Activated CD4-positive, alpha-beta memory T cell treated with anti-CD3 and anti-CD28 coated beads for 36 hours (primary cell): ENCODE results near the gene SCO2. TPM values are rescaled to one million over a fixed set of nuclear protein-coding genes. Genes with fewer than 3 reads are reported as not detected.

Experiments
- CTCF ChIA-PET: fragments of 350-600 bp; sonication (Branson Sonifier 250); formaldehyde crosslinking; loops from one replicate; lab custom pipeline; 2021; ENCODE audit warnings: antibody characterized with exemption, inconsistent platforms; lab: Charles Lee
- POLR2A ChIA-PET: fragments of 350-600 bp; sonication (Branson Sonifier 250); formaldehyde crosslinking; loops from one replicate; lab custom pipeline; 2021; ENCODE audit warnings: antibody characterized with exemption; lab: Charles Lee
- DNase-seq: peaks from one replicate; pipeline ENCODE4 v3.0.0-alpha.2; 2020
- H3K27ac Mint-ChIP-seq: one replicate; pipeline ENCODE4 v1.8.0; 2021; ENCODE audit warnings: mixed read lengths
- H3K27me3 Mint-ChIP-seq: one replicate; pipeline ENCODE4 v1.8.0; 2021; ENCODE audit warnings: mixed read lengths
- H3K36me3 Mint-ChIP-seq: one replicate; pipeline ENCODE4 v1.8.0; 2021; ENCODE audit warnings: mixed read lengths
- H3K4me1 Mint-ChIP-seq: one replicate; pipeline ENCODE4 v1.8.0; 2021; ENCODE audit warnings: low read depth, mixed read lengths
- H3K4me3 Mint-ChIP-seq: one replicate; pipeline ENCODE4 v1.8.0; 2021; ENCODE audit warnings: mild to moderate bottlenecking, mixed read lengths
- H3K9me3 Mint-ChIP-seq: one replicate; pipeline ENCODE4 v1.8.0; 2021; ENCODE audit warnings: mixed read lengths
- intact Hi-C: fragments of 100-400 bp; cut with micrococcal nuclease; formaldehyde crosslinking; loops from one replicate; pipeline ENCODE4 v1.15.1; 2023
- total RNA-seq, 2 experiments: library from RNA; stranded (reverse); gene quantifications; one replicate each; pipeline ENCODE4 v1.2.3, GENCODE V29; 2021

Gene SCO2
- total RNA-seq, 2 experiments from 2014 or later: 1.9 to 5.6 TPM

- intact Hi-C loops: loop anchor here (2.0 to 5.0 kb wide), 3 partner anchors 21 to 132 kb away; partner anchors contain the start of genes LMF2 and PPP6R2
- Mint-ChIP-seq H3K4me3 (peak overlapping the region; percentile 95), H3K4me1 (peaks cover 54% of the 10 kb centered on the region)
Measured at GRCh38 chr22:50473855-50474671, 51.3 kb downstream of the SCO2 start.

More at GRCh38 chr22:50473855-50474671, 51.3 kb downstream of the SCO2 start:
- Mint-ChIP-seq H3K9me3 (no peaks in the 10 kb centered on the region), H3K27me3 (no peaks in the 10 kb centered on the region), H3K36me3 (no peaks in the 10 kb centered on the region), H3K27ac (peak overlapping the region; percentile 78)
- DNase-seq: peak; percentile 66
- ChIA-PET POLR2A (interaction anchor here (1.0 to 1.7 kb wide), 4 partner anchors 34 to 62 kb away, joined by 4 to 7 read pairs (median 4); partner anchors contain the start of genes LMF2, NCAPH2 and SCO2), CTCF (interaction anchor here (0.7 to 3.6 kb wide), 12 partner anchors 9 to 223 kb away, joined by 3 to 12 read pairs (median 4); partner anchors contain the start of genes HDAC10, SCO2 and SYCE3)

Other genes starting within 250 kb of the SCO2 start
- gene PLXNB2, start 218.0 kb downstream of the SCO2 start, total RNA-seq: 1 to 10 TPM; 6.3 to 8.3 TPM
- 1 to 10 TPM; 3.5 to 3.6 TPM for gene DENND6B, start 198.6 kb downstream of the SCO2 start, total RNA-seq
- gene PPP6R2, start 182.3 kb downstream of the SCO2 start, total RNA-seq: 10 to 100 TPM; 41.2 to 41.7 TPM
- gene SBF1, start 50.6 kb downstream of the SCO2 start, total RNA-seq: 100 to 1,000 TPM; 110 to 112 TPM
- 1 to 10 TPM; 7.3 to 7.4 TPM for gene ADM2, start 44.1 kb downstream of the SCO2 start, total RNA-seq
- under 1 TPM; 0.39 to 0.59 TPM for gene MIOX, start 38.7 kb downstream of the SCO2 start, total RNA-seq
- gene LMF2, start 17.9 kb downstream of the SCO2 start, total RNA-seq: 10 to 100 TPM; 62.1 to 63.8 TPM
- gene NCAPH2, start 17.4 kb downstream of the SCO2 start, total RNA-seq: 100 to 1,000 TPM; 134 to 138 TPM
- gene TYMP, start 4.4 kb upstream of the SCO2 start, total RNA-seq: 10 to 100 TPM; 64.7 to 65.6 TPM
- gene KLHDC7B, start 20.3 kb upstream of the SCO2 start, total RNA-seq: 1 to 10 TPM; 6.9 to 7.7 TPM
- 1 to 10 TPM in 1 of 2 experiments, under 1 TPM in 1; 0.87 to 1.0 TPM for gene SYCE3, start 37.3 kb upstream of the SCO2 start, total RNA-seq
- gene CPT1B, start 52.8 kb upstream of the SCO2 start, total RNA-seq: 10 to 100 TPM; 33.3 to 36.9 TPM
- gene CHKB, start 57.3 kb upstream of the SCO2 start, total RNA-seq: 10 to 100 TPM; 76.2 to 76.3 TPM
- gene MAPK8IP2, start 75.2 kb upstream of the SCO2 start, total RNA-seq: under 1 TPM; 0.10 to 0.19 TPM
- gene ARSA, start 102.6 kb upstream of the SCO2 start, total RNA-seq: 10 to 100 TPM; 23.9 to 25.8 TPM
- under 1 TPM; 0.05 to 0.07 TPM for gene SHANK3, start 147.2 kb upstream of the SCO2 start, total RNA-seq
- not detected for gene ACR, start 212.6 kb upstream of the SCO2 start, total RNA-seq